Thoracic aorta (tissue), 2 donors: ENCODE results near the gene ROS1. TPM values are rescaled to one million over a fixed set of nuclear protein-coding genes. Genes with fewer than 3 reads are reported as not detected.
"Not testable (repeated sequence)": the region's sequence is repeated elsewhere in the genome, so short reads cannot be mapped to it uniquely, and the experiment has no call there.

Experiments used
- ATAC-seq: fragments of 150-250 bp; one replicate; pipeline ENCODE4 v1.8.0; 2017; ENCODE audit warnings: low read depth; ENCODE audit not compliant: insufficient number of reproducible peaks, low FRiP score
- DNase-seq: peaks from one replicate; pipeline ENCODE4 v3.0.0-alpha.2; 2020; ENCODE audit warnings: low spot score
- H3K27ac ChIP-seq, 2 donors: fragments of 200-600 bp; sonication (generic); 1 replicate in 1 of 2; 2 replicates in 1 of 2; pipeline ENCODE4 v1.5.1; 2016; ENCODE audit warnings: mild to moderate bottlenecking in 2 of 2, moderate library complexity in 2 of 2
- H3K27me3 ChIP-seq: fragments of 200-600 bp; sonication (generic); replicated peaks from 2 replicates; pipeline ENCODE4 v1.6.0; 2016; ENCODE audit warnings: mild to moderate bottlenecking; ENCODE audit not compliant: insufficient read depth
- H3K36me3 ChIP-seq: fragments of 200-600 bp; sonication (generic); one replicate; pipeline ENCODE4 v1.5.1; 2016
- H3K4me1 ChIP-seq, 2 donors: fragments of 200-600 bp; sonication (generic); 1 replicate in 1 of 2; 2 replicates in 1 of 2; pipeline versions ENCODE4 v1.5.1 to v1.6.0; 2016; ENCODE audit warnings: low read depth in 2 of 2, mild to moderate bottlenecking in 1 of 2; ENCODE audit not compliant: control insufficient read depth in 1 of 2
- H3K4me3 ChIP-seq: fragments of 200-600 bp; sonication (generic); 2 replicates; pipeline ENCODE4 v1.5.1; 2016; ENCODE audit warnings: mild to moderate bottlenecking
- H3K9me3 ChIP-seq: fragments of 200-600 bp; sonication (generic); 2 replicates; pipeline ENCODE4 v1.5.1; 2016
- CTCF ChIP-seq: fragments of 200-600 bp; sonication (generic); IDR thresholded peaks from one replicate; pipeline ENCODE4 v1.5.1; 2019; ENCODE audit warnings: antibody characterized with exemption
- total RNA-seq, 2 donors: library from RNA; depleted of rRNA; stranded (reverse); fragments of >200 nt; gene quantifications; one replicate each; pipeline versions ENCODE4 v1.1.0 to v1.2.3, GENCODE V29; 2016

ROS1 gene
- total RNA-seq, 2 donors from 2014 or later: not detected

DNA sequence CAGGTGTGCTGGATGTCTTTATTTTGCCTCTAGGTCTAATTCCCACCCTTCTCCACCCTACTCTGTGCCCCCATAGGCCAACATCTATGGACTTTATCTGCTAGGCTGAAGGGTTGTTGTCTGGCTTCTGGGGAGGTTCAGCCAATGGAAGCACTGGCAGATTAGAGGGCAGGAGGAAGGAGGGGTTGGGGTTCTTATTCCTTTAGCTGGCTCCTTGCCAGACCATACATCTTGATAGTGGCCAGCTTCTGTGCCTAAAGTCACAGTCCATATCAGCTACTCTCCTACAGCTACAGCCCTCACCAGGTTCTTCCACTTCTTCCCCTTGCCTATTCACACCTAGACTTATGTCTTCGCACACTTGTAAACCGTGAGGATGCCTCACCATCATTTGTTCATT, 41.1 kb downstream of the ROS1 start:
- no peaks in the 10 kb centered on the region for H3K4me1 ChIP-seq
- H3K4me3 ChIP-seq: no peak overlapping the region
- ATAC-seq (no peak), DNase-seq (no peak)
- H3K27ac ChIP-seq: no peak overlapping the region
- H3K27me3 ChIP-seq: no peaks in the 10 kb centered on the region
- H3K9me3 ChIP-seq: no peaks in the 10 kb centered on the region
- no peaks in the 10 kb centered on the region for H3K36me3 ChIP-seq
- no peak for TF ChIP-seq CTCF

GRCh38 chr6:117381749-117382148, 44.0 kb downstream of the ROS1 start:
- Histone ChIP-seq H3K4me1 (no peaks in the 10 kb centered on the region), H3K27me3 (no peaks in the 10 kb centered on the region), H3K36me3 (no peaks in the 10 kb centered on the region), H3K27ac (no peak overlapping the region), H3K9me3 (no peaks in the 10 kb centered on the region), H3K4me3 (no peak overlapping the region)
- no peak for TF ChIP-seq CTCF
- ATAC-seq (no peak), DNase-seq (no peak)

DNA sequence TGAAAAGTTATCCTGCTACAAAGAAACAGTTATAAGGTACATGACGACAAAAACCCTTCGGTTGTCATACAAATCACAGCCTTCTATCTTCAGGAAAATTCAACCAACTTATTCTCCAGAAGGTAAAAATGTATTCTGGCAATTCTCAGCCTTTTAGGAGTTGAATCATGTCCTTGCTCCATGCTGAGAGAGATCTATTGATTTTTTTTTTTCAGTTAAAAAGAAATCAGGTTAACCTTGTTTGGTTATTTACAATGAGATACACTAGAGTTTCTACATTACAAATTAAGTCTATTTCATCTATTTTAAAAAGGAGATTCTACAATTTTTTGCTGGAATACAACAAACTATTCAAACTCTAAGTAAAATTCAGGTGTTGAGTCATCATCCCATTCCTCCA, 45.4 kb downstream of the ROS1 start:
- no peak for TF ChIP-seq CTCF
- ATAC-seq: no peak

GRCh38 chr6:117375446-117375845, 50.3 kb downstream of the ROS1 start:
- Histone ChIP-seq H3K4me1 (no peaks in the 10 kb centered on the region), H3K36me3 (no peaks in the 10 kb centered on the region), H3K27ac (no peak overlapping the region), H3K9me3 (no peaks in the 10 kb centered on the region), H3K4me3 (no peak overlapping the region), H3K27me3 (no peaks in the 10 kb centered on the region)
- no peak for ATAC-seq
- no peak for DNase-seq
- TF ChIP-seq CTCF: no peak

More for the DNA sequence above, 45.4 kb downstream of the ROS1 start:
- Histone ChIP-seq H3K27ac (no peak overlapping the region), H3K4me1 (no peaks in the 10 kb centered on the region), H3K36me3 (no peaks in the 10 kb centered on the region), H3K9me3 (no peaks in the 10 kb centered on the region), H3K4me3 (no peak overlapping the region), H3K27me3 (no peaks in the 10 kb centered on the region)
- DNase-seq: no peak

- Histone ChIP-seq H3K9me3 (no peaks in the 10 kb centered on the region), H3K36me3 (no peaks in the 10 kb centered on the region), H3K27me3 (no peaks in the 10 kb centered on the region), H3K4me3 (no peak overlapping the region), H3K4me1 (no peaks in the 10 kb centered on the region), H3K27ac (no peak overlapping the region)
- DNase-seq (no peak), ATAC-seq (no peak)
- no peak for TF ChIP-seq CTCF
These were observed 52.4 kb downstream of the ROS1 start for GRCh38 chr6:117373211-117373813.

DNA sequence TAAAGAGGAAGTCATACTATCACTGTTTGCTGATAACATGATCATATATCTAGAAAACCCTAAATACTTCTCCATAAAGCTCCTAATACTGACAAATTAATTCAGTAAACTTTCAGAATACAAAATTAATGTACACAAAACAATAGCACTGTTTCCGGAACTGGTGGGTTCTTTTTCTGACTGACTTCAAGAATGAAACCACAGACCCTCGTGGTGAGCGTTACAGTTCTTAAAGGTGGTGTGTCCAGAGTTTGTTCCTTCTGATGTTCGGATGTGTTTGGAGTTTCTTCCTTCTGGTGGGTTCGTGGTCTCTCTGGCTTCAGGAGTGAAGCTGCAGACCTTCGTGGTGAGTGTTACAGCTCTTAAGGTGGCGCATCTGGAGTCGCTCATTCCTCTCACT, 53.5 kb downstream of the ROS1 start:
- ATAC-seq, H3K4me1 ChIP-seq, H3K27ac ChIP-seq, H3K27me3 ChIP-seq, DNase-seq, H3K4me3 ChIP-seq, H3K36me3 ChIP-seq, H3K9me3 ChIP-seq: not testable (repeated sequence)
